ENCODE data around the gene C6orf132.
"Not testable (repeated sequence)": the region's sequence is repeated elsewhere in the genome, so short reads cannot be mapped to it uniquely, and the experiment has no call there.

Gene C6orf132

DNA sequence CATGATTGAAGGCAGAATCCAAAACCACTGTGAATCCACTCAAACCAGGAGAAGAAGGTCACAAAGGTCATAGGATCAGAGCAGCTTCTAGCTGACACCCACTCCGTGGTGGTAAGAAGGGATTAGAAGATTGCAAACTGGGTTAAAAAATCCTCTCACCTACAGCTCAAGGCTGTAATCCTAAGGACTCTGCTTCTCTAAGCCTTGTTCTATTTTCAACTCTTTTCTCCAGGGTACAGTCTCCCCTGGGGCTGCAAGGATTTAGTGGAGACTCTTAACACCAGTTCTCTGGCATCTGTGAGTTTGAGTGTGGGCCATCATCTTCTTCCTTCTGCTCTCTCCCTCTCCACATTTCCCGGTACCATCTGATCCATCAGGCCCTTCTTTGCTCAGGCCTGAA, 30.7 kb upstream of the C6orf132 start, which contains the start of gene GUCA1A:
TSS of gene GUCA1A (plus strand) at position 264 of the 400 bp plus-strand sequence. CDS start 250 bp downstream, outside the sequence.
- Histone ChIP-seq H3K4me3 (ENCODE audit: low read length) (no peak within 1 kb of the TSS), H4K20me1 (ENCODE audit: insufficient read depth, low read length) (no peaks in the 10 kb centered on the region), H3K4me2 (ENCODE audit: low read length) (no peak within 1 kb of the TSS), H3K9me3 (ENCODE audit: insufficient read depth, low read length) (no peaks in the 10 kb centered on the region), H3K27me3 (ENCODE audit: low read depth, low read length) (no peaks in the 10 kb centered on the region), H3K27ac (ENCODE audit: low read length) (no peak within 1 kb of the TSS), H2AFZ (ENCODE audit: low read depth, low read length) (no peak within 1 kb of the TSS), H3K79me2 (ENCODE audit: low read length) (no peaks in the 10 kb centered on the region), H3K36me3 (replicated peaks; ENCODE audit: low read depth, low read length) (no peaks in the 10 kb centered on the region), H3K9ac (ENCODE audit: low read length) (no peak within 1 kb of the TSS), H3K4me1 (ENCODE audit: low read length) (peaks cover 5% of the 10 kb centered on the region)
- TF ChIP-seq, protein P1, sequence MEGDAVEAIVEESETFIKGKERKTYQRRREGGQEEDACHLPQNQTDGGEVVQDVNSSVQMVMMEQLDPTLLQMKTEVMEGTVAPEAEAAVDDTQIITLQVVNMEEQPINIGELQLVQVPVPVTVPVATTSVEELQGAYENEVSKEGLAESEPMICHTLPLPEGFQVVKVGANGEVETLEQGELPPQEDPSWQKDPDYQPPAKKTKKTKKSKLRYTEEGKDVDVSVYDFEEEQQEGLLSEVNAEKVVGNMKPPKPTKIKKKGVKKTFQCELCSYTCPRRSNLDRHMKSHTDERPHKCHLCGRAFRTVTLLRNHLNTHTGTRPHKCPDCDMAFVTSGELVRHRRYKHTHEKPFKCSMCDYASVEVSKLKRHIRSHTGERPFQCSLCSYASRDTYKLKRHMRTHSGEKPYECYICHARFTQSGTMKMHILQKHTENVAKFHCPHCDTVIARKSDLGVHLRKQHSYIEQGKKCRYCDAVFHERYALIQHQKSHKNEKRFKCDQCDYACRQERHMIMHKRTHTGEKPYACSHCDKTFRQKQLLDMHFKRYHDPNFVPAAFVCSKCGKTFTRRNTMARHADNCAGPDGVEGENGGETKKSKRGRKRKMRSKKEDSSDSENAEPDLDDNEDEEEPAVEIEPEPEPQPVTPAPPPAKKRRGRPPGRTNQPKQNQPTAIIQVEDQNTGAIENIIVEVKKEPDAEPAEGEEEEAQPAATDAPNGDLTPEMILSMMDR (IDR thresholded peaks at IDR 0.05; ENCODE audit: low read depth, low read length), result no peak
- TF ChIP-seq EZH2phosphoT487 (IDR thresholded peaks at IDR 0.05; ENCODE audit: low read depth), result no peak

DNA sequence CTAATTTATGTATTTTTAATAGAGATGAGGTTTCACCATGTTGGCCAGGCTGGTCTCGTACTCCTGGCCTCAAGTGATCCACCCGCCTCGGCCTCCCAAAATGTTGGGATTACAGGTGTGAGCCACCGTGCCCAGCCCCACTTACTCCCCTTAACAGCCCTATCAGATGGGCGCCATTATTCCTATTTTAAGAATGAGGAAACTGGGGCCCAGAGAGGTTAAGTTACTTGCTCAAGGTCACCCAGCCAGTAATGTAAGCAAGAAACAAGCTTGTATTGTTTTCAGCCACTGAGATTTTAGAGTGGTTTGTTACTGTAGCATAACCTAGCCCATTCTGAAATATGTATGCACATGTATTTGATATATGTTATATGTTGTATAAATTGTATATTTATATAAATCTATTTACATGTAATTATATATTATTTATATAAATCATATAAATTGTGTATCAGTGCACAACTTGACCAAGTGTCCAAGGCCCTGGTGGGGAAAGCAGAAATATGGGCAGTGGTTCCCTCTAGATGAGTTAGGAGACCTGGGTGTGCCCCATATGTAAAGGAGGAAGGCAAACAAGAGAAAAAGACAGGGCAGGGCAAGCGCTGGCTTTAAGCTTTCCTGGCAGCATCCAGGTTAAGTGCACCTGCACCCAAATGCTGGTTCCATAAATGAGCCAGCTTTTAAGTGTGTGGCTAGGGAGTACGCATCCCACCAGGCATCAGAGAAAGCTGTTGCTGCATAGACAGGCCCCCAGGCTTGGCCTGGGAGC, 29.6 kb upstream of the C6orf132 start:
- no peak overlapping the region for H3K4me3 ChIP-seq (ENCODE audit: low read length)
- H2AFZ ChIP-seq (ENCODE audit: low read depth, low read length), result no peak overlapping the region
- peaks cover 3% of the 10 kb centered on the region for H3K4me1 ChIP-seq (ENCODE audit: low read length)
- no peak overlapping the region for H3K9ac ChIP-seq (ENCODE audit: low read length)
- no peaks in the 10 kb centered on the region for H4K20me1 ChIP-seq (ENCODE audit: insufficient read depth, low read length)
- TF ChIP-seq, protein P1 (IDR thresholded peaks at IDR 0.05; ENCODE audit: low read depth, low read length), result no peak
- no peak for TF ChIP-seq EZH2phosphoT487 (IDR thresholded peaks at IDR 0.05; ENCODE audit: low read depth)
- no peaks in the 10 kb centered on the region for H3K36me3 ChIP-seq (replicated peaks; ENCODE audit: low read depth, low read length)
- no peak overlapping the region for H3K27ac ChIP-seq (ENCODE audit: low read length)
- H3K9me3 ChIP-seq (ENCODE audit: insufficient read depth, low read length), result no peaks in the 10 kb centered on the region
- H3K4me2 ChIP-seq (ENCODE audit: low read length), result no peak overlapping the region
- H3K27me3 ChIP-seq (ENCODE audit: low read depth, low read length), result no peaks in the 10 kb centered on the region
- no peaks in the 10 kb centered on the region for H3K79me2 ChIP-seq (ENCODE audit: low read length)

DNA sequence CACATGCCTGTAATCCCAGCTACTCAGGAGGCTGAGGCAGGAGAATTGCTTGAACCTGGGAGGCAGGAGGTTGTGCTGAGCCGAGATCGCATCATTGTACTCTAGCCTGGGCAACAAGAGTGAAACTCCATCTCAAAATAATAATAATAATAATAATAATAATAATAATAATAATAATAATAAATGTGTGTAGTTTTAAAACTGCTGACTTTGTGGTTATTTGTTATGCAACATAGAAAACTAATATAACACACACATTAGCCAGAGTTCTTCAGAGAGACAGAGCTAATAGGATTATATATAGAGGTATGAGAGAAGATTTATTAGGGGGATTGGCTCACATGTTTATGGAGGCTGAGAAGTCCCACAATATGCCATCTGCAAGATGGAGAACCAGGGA, 27.4 kb upstream of the C6orf132 start:
- not testable (repeated sequence) for H3K27ac ChIP-seq (ENCODE audit: low read length); H3K27me3 ChIP-seq (ENCODE audit: low read depth, low read length); H2AFZ ChIP-seq (ENCODE audit: low read depth, low read length); H4K20me1 ChIP-seq (ENCODE audit: insufficient read depth, low read length); H3K79me2 ChIP-seq (ENCODE audit: low read length); H3K4me2 ChIP-seq (ENCODE audit: low read length); H3K36me3 ChIP-seq (replicated peaks; ENCODE audit: low read depth, low read length); H3K4me3 ChIP-seq (ENCODE audit: low read length); H3K9ac ChIP-seq (ENCODE audit: low read length); H3K9me3 ChIP-seq (ENCODE audit: insufficient read depth, low read length)
- peaks cover 12% of the 10 kb centered on the region for H3K4me1 ChIP-seq (ENCODE audit: low read length)

DNA sequence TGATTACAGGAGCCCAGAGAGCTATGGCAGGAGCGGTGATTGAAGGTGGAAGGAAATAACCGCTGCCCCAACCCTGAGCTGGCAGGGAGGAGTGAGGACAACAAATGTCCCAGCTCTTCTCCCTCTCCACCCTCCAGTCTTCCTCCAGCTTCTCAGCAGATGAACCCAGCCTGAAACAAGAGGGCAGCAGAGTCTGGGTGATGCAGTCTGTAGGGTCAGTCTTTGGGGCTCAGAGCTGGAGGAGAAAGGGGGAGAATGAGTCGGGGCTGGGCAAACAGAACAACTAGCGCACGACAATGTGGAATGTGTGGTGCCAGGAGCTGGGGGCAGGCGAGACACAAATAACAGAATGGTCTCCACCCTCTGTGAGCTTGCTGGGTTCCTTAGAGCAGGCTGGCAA, 26.2 kb upstream of the C6orf132 start:
- Histone ChIP-seq H3K79me2 (ENCODE audit: low read length) (no peaks in the 10 kb centered on the region), H3K4me3 (ENCODE audit: low read length) (no peak overlapping the region), H3K4me1 (ENCODE audit: low read length) (peaks cover 18% of the 10 kb centered on the region), H4K20me1 (ENCODE audit: insufficient read depth, low read length) (no peaks in the 10 kb centered on the region), H3K36me3 (replicated peaks; ENCODE audit: low read depth, low read length) (no peaks in the 10 kb centered on the region), H3K4me2 (ENCODE audit: low read length) (no peak overlapping the region), H3K27ac (ENCODE audit: low read length) (no peak overlapping the region), H2AFZ (ENCODE audit: low read depth, low read length) (no peak overlapping the region), H3K9ac (ENCODE audit: low read length) (no peak overlapping the region), H3K9me3 (ENCODE audit: insufficient read depth, low read length) (no peaks in the 10 kb centered on the region), H3K27me3 (ENCODE audit: low read depth, low read length) (no peaks in the 10 kb centered on the region)
- TF ChIP-seq EZH2phosphoT487 (IDR thresholded peaks at IDR 0.05; ENCODE audit: low read depth), result no peak
- TF ChIP-seq, protein P1 (IDR thresholded peaks at IDR 0.05; ENCODE audit: low read depth, low read length), result peak; percentile 54
